ENCODE data around the gene C16orf96.

DNA sequence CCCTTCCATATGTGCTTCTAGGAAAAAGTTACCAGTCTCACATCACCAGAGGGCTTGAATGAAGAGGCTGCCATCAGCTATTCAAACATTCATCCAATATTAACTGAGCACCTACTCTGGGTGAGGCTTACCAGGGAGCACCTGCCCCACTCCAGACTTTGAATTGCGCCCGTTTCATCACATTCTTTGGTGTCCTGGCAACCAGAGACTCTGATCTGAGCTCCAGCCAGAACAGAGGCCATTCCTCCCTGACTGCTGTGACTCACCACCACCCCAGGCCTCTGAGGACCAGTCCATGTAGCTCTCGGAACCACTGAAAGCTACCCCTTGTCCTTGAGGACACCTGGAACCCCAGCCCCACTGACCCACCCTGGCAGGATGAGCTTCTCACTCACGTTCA lies at the start of gene C16orf96:
- TF ChIP-seq, protein P1, sequence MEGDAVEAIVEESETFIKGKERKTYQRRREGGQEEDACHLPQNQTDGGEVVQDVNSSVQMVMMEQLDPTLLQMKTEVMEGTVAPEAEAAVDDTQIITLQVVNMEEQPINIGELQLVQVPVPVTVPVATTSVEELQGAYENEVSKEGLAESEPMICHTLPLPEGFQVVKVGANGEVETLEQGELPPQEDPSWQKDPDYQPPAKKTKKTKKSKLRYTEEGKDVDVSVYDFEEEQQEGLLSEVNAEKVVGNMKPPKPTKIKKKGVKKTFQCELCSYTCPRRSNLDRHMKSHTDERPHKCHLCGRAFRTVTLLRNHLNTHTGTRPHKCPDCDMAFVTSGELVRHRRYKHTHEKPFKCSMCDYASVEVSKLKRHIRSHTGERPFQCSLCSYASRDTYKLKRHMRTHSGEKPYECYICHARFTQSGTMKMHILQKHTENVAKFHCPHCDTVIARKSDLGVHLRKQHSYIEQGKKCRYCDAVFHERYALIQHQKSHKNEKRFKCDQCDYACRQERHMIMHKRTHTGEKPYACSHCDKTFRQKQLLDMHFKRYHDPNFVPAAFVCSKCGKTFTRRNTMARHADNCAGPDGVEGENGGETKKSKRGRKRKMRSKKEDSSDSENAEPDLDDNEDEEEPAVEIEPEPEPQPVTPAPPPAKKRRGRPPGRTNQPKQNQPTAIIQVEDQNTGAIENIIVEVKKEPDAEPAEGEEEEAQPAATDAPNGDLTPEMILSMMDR (IDR thresholded peaks at IDR 0.05; ENCODE audit: low read length), result no peak
- TF ChIP-seq EZH2 (optimal IDR thresholded peaks at IDR 0.05; ENCODE audit: low read depth, low read length), result no peak
- TF ChIP-seq EZH2phosphoT487 (IDR thresholded peaks at IDR 0.05; ENCODE audit: low read length), result no peak

Measured in MM.1S (cell line).